Spleen (tissue), 7 donors: Measurements from ENCODE around the gene TTC39A.

Source experiments
- POLR2A ChIP-seq, 3 donors: fragments of 450-650 bp; IDR thresholded peaks; one replicate each; pipeline ENCODE4 v1.5.1; 2017; ENCODE audit warnings: antibody characterized with exemption in 3 of 3, mild to moderate bottlenecking in 1 of 3
- TF ChIP-seq, protein P1 (sequence below), 11 experiments: fragments of 200-600 bp in 7 of 11; fragments of 450-650 bp in 4 of 11; sonication (generic) in 4 of 11; IDR thresholded peaks in 8 of 11; conservative IDR thresholded peaks in 3 of 11; 1 replicate in 7 of 11; 2 replicates in 4 of 11; pipeline versions ENCODE4 v1.4.0 to v1.8.0; 2016 to 2021; ENCODE audit warnings: antibody characterized with exemption in 11 of 11, inconsistent platforms in 4 of 11, mild to moderate bottlenecking in 1 of 11
- donor health status: DM: no; HTN: no; CAD: no; lungs with moderate emphysema.
- donor health status: DM: no; HTN: no; CAD: no.
- donor health status: DM: no; HTN: no; CAD: no.

DNA sequence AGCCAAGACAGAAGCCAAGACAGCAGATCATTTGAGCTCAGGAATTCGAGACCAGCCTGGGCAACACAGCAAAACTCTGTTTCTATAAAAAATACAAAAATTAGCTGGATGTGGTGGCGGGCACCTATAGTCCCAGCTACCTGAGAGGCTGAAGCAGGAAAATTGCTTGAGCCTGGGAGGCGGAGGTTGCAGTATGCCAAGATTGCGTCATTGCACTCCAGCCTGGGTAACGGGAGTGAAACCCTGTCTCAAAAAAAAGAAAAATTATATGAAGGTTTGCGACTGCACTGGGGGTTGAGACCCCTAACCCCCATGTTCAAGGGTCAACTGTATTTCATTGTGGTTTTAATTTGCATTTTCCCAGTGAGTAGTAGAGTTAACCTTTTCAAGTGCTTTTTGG is 78.0 kb downstream of the TTC39A start:
- TF ChIP-seq, protein P1, sequence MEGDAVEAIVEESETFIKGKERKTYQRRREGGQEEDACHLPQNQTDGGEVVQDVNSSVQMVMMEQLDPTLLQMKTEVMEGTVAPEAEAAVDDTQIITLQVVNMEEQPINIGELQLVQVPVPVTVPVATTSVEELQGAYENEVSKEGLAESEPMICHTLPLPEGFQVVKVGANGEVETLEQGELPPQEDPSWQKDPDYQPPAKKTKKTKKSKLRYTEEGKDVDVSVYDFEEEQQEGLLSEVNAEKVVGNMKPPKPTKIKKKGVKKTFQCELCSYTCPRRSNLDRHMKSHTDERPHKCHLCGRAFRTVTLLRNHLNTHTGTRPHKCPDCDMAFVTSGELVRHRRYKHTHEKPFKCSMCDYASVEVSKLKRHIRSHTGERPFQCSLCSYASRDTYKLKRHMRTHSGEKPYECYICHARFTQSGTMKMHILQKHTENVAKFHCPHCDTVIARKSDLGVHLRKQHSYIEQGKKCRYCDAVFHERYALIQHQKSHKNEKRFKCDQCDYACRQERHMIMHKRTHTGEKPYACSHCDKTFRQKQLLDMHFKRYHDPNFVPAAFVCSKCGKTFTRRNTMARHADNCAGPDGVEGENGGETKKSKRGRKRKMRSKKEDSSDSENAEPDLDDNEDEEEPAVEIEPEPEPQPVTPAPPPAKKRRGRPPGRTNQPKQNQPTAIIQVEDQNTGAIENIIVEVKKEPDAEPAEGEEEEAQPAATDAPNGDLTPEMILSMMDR (IDR thresholded peaks at IDR 0.05 in 8 of 11, conservative IDR thresholded peaks at IDR 0.05 in 3 of 11): no peak
- TF ChIP-seq POLR2A (IDR thresholded peaks at IDR 0.05): no peak
